HG02610 (cell line): ENCODE measurements around the gene ALKBH1.

Source experiments
- ATAC-seq: cut with Tn5 transposase; IDR thresholded peaks from one replicate; pipeline ENCODE4 v1.9.1; 2021; ENCODE audit warnings: mild to moderate bottlenecking, moderate library complexity; ENCODE audit not compliant: unreplicated experiment

ALKBH1 gene

GRCh38 chr14:77625360-77625759, 82.5 kb downstream of the ALKBH1 start:
- ATAC-seq: no peak

- no peak for ATAC-seq
Observed at GRCh38 chr14:77623201-77623600, 84.6 kb downstream of the ALKBH1 start.
